ENCODE results near the gene FAM170A. TPM values are rescaled to one million over a fixed set of nuclear protein-coding genes. Genes with fewer than 3 reads are reported as not detected.

The FAM170A gene, protein sequence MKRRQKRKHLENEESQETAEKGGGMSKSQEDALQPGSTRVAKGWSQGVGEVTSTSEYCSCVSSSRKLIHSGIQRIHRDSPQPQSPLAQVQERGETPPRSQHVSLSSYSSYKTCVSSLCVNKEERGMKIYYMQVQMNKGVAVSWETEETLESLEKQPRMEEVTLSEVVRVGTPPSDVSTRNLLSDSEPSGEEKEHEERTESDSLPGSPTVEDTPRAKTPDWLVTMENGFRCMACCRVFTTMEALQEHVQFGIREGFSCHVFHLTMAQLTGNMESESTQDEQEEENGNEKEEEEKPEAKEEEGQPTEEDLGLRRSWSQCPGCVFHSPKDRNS
- total RNA-seq (2014; rRNA removed; shearing (Covaris generic); ENCODE audit: low replicate concordance) = not detected in 2 replicates

DNA sequence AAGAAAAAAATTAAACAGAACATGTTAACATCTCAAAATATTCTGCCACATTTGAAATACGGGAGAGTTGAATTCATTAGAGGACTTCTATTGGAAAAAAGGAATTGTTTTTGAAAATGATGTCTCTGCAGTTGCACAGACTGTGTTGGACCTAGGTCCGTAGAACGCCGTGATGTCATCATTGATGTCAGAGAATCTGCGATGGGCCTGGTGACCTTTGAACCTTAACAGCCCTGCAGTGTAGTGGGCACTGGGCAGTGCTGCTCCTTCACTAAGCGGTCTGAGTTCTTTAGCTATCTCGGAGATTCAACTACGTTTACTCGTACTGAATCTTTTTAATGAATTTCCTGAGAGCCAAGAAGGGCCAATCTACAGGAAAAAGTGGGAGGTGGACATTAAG lies at the start of gene FAM170A:
TSS of gene FAM170A (plus strand) at position 220 of the 400 bp plus-strand sequence. CDS start 211 bp downstream, outside the sequence.
- no peak for DNase-seq (ENCODE audit: low read depth)
- in situ Hi-C loops (cut with HindIII; ENCODE audit: low pct_unique_long_range_greater_than_20kb, low sequenced_read_pairs) = no loop called here

DNA sequence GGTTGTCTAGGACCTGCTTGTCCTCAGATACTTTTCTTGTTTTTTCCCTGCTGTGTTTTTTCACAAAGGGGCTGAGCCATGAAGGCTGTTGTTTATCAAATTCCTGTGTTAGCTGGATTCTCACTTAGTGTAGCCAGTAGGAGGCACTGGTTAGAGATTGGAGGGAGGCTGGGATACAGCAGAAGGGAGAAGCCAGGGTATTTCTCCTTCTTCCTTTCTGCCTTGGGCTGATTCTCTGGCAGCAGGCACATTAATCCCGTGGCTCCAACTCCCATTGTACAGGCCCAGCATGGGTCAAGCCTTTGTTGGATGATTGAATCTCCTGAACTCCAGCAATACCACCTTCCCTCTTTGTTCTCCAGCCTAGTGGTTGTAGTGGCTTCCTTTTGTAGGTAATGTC lies 46.4 kb upstream of the FAM170A start:
- in situ Hi-C loops (cut with HindIII; ENCODE audit: low pct_unique_long_range_greater_than_20kb, low sequenced_read_pairs) = no loop called here
- no peak for DNase-seq (ENCODE audit: low read depth)

DNA sequence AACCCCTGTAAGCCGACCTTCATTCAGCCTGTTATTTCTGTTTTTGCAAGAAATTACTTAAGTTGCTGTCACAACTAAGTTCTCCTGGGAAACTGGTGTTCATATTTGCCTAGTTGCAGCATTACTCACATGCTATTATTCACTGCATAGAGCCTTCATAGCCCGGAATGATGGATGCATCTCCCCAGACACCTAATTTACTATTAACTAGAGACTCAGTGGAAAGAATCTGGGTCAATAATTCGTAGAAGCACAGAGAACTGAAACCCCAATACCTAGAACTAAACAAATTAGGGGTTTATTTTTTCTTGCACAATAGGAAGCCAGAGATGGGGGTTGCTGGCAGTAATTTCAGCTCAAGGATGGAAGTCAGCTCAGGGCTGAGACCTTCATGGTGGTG lies 45.7 kb upstream of the FAM170A start:
- in situ Hi-C loops (cut with HindIII; ENCODE audit: low pct_unique_long_range_greater_than_20kb, low sequenced_read_pairs) = no loop called here
- DNase-seq (ENCODE audit: low read depth) = no peak

DNA sequence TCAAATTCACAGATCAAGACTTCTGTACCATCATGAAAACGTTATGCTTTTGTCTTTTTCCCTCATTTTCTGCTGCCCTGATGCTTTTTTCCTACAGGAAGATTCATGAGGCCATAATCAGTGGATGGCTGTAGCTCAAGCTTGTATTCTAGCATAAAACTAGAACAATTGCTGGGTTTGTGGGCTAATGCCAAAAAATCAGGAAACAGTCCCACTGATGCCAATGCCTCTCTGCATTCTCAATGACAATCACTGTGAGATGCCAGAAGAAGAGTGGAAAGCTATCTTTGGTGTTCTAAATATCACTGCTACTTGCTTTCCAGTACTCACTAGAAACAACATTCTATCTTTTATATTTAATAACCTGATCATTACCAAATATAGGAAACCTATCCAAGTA lies 33.3 kb upstream of the FAM170A start:
- no peak for DNase-seq (ENCODE audit: low read depth)
- in situ Hi-C loops (cut with HindIII; ENCODE audit: low pct_unique_long_range_greater_than_20kb, low sequenced_read_pairs) = no loop called here

DNA sequence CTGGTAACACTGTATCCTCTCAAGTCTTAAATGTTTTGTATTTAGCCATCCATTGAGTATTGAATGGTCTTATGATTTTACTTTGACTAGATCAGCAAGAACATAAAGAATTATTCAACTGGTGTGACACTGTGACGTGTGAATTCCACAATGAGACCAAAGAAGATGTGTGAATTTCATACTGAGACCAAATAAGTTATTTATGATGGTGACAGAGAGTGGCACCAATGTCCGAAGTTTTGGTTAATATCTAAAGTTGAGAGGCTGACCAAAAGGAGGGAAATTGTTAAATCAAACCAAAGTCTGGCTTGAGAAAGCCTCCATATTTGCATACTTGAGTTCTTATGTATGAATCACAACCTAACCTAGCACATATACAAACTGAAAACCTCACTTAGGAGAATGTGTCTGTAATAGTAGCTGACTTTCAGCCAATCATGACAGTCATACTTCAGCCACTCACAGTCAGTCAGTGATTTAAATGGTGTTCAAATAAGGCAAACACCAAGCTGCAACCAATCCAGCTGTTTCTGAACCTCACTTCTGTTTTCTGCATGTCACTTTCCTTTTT lies 31.5 kb upstream of the FAM170A start:
- in situ Hi-C loops (cut with HindIII; ENCODE audit: low pct_unique_long_range_greater_than_20kb, low sequenced_read_pairs) = no loop called here
- no peak for DNase-seq (ENCODE audit: low read depth)

DNA sequence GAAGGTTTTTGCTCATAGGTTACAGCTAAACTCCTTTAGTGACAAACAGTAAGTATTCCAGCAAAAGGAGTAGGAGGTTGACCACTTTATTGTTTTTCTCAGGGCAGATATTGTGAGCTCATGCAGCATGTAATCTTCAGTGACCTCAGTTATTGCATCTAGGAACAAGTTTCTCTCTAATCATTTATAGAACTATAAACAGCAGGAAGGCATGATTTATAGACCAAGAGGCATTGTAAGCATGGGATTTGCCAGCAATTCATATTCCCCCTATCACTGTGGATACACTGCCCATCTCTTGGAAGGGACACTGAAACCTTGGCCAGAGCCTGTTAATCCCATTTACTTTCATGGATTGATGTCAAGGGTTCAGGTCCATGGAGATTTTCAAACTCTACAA lies 15.4 kb upstream of the FAM170A start:
- in situ Hi-C loops (cut with HindIII; ENCODE audit: low pct_unique_long_range_greater_than_20kb, low sequenced_read_pairs) = no loop called here
- DNase-seq (ENCODE audit: low read depth) = no peak

DNA sequence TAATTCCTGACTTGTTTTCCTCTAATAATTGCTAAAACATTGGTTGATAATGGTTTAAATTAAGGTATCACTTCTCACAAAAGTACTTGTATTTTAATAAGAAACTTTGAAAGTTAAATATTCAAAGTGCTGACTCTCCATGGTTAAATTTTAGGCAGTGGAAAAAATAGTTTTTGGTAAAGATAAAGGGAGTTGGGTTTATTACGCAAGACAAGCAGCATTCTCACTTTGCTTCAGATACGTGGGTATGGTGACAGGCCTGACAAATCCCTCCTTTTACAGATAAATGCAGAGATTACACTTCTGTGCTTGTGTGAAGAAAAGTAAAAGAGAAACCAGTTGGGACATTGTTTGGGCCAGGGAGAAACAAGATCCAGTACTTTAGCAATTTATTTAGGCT lies 14.5 kb upstream of the FAM170A start:
- DNase-seq (ENCODE audit: low read depth) = no peak
- in situ Hi-C loops (cut with HindIII; ENCODE audit: low pct_unique_long_range_greater_than_20kb, low sequenced_read_pairs) = no loop called here

DNA sequence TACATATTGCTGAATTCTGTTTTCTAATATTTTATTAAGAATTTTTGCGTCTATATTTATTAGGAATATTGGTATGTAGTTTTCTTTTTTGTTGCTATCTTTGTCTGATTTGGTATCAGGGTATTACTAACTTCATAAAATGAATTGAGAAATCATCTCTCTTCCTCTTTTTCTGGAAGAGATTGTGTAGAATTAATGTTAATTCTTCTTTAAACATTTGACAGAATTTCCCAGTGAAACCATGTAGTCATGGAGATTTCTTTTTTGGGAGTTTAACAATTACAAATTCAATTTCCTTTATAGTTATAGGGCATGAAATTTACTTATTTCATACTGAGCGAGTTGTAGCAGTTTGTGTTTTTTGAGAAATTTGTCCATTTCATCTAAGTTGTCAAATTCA lies 3.3 kb upstream of the FAM170A start:
- in situ Hi-C loops (cut with HindIII; ENCODE audit: low pct_unique_long_range_greater_than_20kb, low sequenced_read_pairs) = no loop called here

DNA sequence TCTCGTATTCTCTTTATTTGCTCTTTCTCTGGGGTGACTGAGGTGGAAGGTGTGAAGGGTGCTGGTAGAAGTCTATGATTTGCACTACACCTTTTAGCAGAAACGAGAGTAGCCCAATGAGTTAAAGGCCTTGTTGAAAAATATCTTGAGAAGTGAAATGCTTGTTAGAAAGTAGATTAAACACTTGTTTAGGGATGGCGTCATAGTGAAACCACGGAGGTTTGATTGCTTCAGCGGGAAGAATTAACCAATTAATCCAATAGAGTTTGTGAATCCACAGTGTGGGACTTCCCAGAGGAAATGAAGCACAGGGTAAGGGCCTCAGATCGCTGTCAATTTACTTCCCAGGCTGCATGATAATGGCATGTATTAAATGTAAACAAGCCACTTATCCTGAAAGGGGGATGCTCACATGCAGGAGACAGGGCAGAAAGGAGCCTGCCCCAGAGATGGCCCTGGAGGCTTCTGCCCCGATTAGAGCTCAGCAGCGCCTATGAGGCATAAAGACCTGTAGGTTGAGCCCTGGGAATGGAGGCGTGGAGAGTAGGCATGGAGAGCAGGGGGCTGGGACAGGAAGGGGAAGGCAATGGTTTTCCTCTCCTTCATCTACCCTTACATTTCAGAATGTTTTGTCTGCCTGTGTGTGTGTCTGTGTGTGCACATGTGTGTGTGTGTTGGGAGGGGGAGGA lies 1.5 kb downstream of the FAM170A start:
- in situ Hi-C loops (cut with HindIII; ENCODE audit: low pct_unique_long_range_greater_than_20kb, low sequenced_read_pairs) = no loop called here

More for the DNA sequence above, 3.3 kb upstream of the FAM170A start:
- DNase-seq (ENCODE audit: low read depth) = no peak

DNA sequence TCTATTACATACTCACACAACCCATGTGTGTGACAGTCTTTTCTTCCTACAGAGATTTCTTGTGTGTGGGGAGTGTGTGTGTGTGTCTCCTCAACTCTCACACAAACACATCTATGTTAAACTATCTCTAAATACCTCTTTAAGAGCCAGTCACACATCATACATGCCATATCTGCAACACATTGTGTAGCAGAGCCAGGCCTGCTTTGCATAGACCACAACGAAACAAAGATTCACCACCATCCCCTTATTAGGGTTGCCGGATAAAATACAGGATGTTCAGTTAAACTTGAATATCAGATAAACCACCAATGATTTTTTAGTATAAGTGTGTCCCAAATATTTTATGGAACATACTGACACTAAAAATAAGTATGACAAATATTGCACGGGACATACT lies 2.3 kb downstream of the FAM170A start:
- no peak for DNase-seq (ENCODE audit: low read depth)
- in situ Hi-C loops (cut with HindIII; ENCODE audit: low pct_unique_long_range_greater_than_20kb, low sequenced_read_pairs) = no loop called here

More for the DNA sequence above, 1.5 kb downstream of the FAM170A start:
- no peak for DNase-seq (ENCODE audit: low read depth)

DNA sequence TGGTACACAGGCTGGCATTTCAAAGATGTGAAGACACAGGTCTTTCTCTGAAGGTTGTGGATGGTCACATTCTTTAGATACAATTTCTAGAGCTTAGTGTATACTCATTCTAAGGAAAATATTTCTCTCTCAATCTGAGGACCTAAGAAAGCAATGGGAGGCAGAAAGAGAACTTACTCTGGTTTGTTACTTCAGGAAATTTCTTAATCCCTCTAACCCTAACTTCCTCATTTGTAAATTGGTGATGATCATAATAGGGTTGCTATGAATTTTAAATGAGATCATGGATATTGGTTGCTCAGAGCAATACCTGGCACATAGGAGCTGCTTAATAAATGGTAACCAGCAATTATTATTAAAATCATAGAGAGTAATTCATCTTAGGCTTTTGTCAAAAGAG lies 22.1 kb downstream of the FAM170A start:
- no peak for DNase-seq (ENCODE audit: low read depth)
- in situ Hi-C loops (cut with HindIII; ENCODE audit: low pct_unique_long_range_greater_than_20kb, low sequenced_read_pairs) = no loop called here

DNA sequence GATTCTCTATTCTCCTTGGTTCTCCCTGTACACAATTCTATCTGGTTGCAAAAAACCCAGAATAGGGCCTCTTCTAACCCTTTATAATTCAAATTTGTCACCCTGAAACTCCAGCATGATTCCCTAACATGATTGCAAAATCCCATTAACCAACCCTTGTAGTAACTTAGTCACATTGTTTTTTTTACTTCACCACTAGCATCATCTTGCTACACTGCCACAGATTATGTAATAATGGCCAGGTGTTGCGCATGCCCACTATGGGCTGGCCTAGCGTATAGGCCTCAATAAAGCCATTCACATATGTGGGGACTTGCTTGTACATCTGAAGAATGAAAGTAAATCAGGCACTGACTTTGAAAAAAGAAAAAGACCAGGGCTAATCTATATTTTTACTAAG lies 25.7 kb downstream of the FAM170A start:
- DNase-seq (ENCODE audit: low read depth) = no peak
- in situ Hi-C loops (cut with HindIII; ENCODE audit: low pct_unique_long_range_greater_than_20kb, low sequenced_read_pairs) = no loop called here

DNA sequence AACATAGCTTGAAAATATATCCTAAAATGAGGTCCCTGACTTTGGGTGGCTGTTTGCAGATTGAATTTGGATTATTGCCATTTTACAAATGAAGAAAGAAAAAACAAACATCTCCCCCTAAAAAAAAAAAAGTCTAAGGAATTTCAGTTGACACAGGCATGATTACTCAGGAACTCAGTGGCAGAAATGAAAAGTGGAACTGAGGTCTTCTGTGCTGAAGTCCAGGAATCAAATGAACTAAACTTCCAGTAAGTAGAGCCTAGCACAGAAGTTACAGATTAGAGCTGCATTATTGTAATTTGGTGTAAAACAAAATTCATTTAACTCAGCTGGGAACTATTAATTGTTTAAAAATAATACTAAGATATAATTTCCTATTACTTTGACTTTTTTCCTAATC lies 26.7 kb downstream of the FAM170A start:
- DNase-seq (ENCODE audit: low read depth) = no peak
- in situ Hi-C loops (cut with HindIII; ENCODE audit: low pct_unique_long_range_greater_than_20kb, low sequenced_read_pairs) = no loop called here

DNA sequence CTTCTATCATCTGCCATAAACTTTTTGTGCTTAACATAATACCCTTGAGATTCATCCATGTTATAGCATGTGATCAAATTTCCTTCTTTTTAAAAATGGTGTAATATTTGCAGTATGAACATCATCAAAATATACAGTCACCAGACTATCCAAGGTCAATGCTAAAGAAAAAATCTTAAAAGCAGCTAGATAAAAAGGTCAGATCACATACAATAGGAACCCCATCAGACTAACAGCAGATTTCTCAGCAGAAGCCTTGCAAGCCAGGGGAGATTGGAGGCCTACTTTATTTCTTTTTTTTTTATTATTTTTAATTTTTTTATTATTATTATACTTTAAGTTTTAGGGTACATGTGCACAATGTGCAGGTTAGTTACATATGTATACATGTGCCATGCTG lies 37.2 kb downstream of the FAM170A start:
- in situ Hi-C loops (cut with HindIII; ENCODE audit: low pct_unique_long_range_greater_than_20kb, low sequenced_read_pairs) = no loop called here
- DNase-seq (ENCODE audit: low read depth) = no peak

DNA sequence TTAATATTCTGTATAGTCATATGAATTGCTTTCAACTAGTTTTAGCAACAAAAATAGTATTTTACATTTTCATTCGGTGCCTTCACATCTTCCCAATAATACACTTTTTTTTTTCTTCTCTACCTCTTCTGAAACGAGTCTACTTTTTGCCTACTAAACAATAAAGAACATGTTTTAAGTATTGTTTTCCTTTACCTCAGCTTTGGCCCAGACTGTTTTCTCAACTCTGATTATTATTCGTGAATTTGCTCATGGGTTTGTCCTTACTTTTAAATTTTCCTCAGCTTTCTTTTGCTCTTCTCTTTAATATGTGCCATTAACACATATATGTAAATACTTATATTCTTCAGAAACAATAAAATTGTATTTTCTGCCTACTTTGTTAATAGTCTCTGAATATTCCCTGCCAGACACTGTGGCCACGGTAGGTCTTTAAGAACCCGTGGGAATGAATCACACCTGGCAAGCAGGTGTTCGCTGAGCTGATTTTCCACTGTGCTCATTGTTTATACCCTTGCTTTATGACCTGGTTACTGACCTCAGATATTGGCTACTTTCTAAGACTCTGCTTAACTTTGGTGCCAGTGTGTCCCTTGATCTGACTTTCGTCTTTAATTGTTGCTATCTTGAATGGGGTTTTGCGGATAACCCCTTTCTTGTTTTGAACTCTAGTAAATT lies 49.1 kb downstream of the FAM170A start:
- in situ Hi-C loops (cut with HindIII; ENCODE audit: low pct_unique_long_range_greater_than_20kb, low sequenced_read_pairs) = no loop called here

DNA sequence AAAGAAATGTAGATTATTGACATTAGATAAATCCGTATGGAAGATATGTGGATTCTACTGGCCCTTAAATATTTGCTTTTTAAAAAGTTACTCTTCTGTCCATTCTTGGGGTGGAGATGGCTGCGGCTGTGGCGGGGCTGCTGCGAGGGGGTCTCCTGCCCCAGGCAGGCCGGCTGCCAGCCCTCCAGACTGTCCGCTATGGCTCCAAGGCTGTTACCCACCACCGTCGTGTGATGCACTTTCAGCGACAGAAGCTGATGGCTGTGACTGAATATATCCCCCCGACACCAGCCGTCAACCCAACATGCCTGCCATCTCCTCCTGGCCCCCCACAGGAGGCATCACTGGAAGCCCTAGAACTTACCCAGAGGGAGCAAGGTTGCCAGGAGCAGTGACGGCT lies 50.7 kb downstream of the FAM170A start:
- DNase-seq (ENCODE audit: low read depth) = no peak
- in situ Hi-C loops (cut with HindIII; ENCODE audit: low pct_unique_long_range_greater_than_20kb, low sequenced_read_pairs) = no loop called here

More for the DNA sequence above, 49.1 kb downstream of the FAM170A start:
- DNase-seq (ENCODE audit: low read depth) = no peak

DNA sequence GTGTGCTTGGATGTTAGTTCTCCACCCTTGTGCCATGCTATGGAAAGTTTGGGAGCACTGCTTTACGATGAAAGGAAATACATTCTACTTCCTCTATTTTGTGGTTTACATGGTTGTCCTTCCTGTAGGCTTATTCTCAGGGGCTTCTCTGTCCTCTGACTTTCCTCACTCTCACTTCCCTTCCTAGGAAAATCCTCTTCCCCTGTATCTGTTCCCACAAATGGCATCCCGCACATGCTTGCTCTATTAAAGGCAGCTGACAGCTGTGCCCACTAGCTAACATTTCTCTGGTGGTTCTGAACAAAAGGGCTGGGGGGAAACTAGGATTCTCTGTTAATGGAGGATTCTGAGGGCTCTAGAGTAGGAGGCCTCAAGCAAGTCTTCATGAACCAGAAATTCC lies 52.4 kb downstream of the FAM170A start:
- DNase-seq (ENCODE audit: low read depth) = no peak
- in situ Hi-C loops (cut with HindIII; ENCODE audit: low pct_unique_long_range_greater_than_20kb, low sequenced_read_pairs) = no loop called here

DNA sequence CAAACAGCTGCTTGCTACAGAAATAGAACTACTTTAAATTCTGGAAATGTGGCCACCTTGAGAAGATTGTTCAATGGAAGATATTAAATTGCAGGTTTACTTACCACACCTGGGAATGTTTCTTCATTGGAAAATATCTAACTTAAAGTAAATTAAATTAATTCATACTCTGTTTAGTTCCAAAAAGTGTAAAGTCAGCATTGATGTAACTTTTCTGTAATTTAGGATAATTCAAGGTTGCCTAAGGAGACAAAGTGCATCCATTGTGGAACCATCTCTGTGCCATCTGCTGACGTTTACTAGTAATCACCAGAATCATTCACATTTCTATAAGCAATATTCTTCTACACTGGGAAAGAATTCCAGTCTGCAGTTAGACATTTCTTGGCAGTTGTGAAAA lies 53.0 kb downstream of the FAM170A start:
- in situ Hi-C loops (cut with HindIII; ENCODE audit: low pct_unique_long_range_greater_than_20kb, low sequenced_read_pairs) = no loop called here
- no peak for DNase-seq (ENCODE audit: low read depth)

Data from Caki2 (cell line).